ENCODE measurements around the gene ANO3. TPM values are rescaled to one million over a fixed set of nuclear protein-coding genes. Genes with fewer than 3 reads are reported as not detected.

ANO3 gene
- total RNA-seq, 3 donors from 2014 or later (not counting 1 experiment from before 2014, with no cell fraction given) = not detected

DNA sequence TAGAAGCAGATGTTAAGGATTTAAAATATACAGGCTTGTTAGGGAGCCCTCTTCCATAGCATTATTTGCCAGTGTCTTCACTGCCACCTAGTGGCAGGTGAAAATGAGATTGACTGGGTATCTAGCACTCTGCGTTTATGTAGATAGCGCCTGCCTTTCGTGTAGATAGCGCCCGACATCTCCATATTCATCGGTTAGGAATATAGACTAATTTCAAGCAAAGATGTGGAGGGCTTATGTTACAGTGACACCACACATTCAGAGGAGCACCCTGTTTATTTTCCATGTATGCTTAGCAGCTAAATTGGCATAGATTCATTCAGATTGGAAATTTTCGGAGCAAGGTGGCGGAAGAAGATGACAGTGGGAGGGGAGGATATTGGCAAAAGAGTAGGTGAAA is 318.0 kb downstream of the ANO3 start:
- DNase-seq (no peak), ATAC-seq (no peak)
- intact Hi-C loops (cut with micrococcal nuclease) = no loop called here

DNA sequence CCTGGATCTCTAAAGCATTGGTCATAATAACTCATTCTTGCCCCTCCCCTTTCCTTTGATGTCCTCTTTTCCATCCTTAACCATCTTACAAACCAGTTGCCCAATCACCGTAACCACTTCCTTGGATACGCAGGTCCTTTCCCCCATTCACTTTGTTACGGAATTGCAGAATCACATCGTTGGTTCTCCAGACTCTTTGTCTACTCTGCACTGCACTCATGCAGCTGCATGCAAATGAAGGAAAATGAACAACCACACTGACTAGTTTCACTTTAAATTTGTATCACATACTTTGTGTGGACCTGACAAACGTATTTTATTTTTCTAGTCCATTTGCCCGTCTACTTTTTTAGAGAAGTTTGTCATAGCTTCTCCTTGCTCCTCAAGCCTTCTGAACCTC is 320.0 kb downstream of the ANO3 start:
- no peaks in the 10 kb centered on the region for H3K27me3 Mint-ChIP-seq (ENCODE audit: low read depth in 2 of 2)
- H3K4me3 Mint-ChIP-seq = no peak overlapping the region
- peaks cover 0 to 2% of the 10 kb centered on the region in 2 donors for H3K9me3 Mint-ChIP-seq
- no peaks in the 10 kb centered on the region for H3K36me3 Mint-ChIP-seq
- no peaks in the 10 kb centered on the region for H3K4me1 Mint-ChIP-seq
- Histone ChIP-seq H3K4me3 (ENCODE audit: low read length) (no peak overlapping the region), H3K27ac (ENCODE audit: low read length) (no peak overlapping the region), H3K9me3 (ENCODE audit: control insufficient read depth, insufficient read depth, low read length) (no peaks in the 10 kb centered on the region), H3K36me3 (ENCODE audit: control insufficient read depth, insufficient read depth, low read length) (no peaks in the 10 kb centered on the region), H3K27me3 (ENCODE audit: control insufficient read depth, insufficient read depth, low read length) (no peaks in the 10 kb centered on the region), H3K4me1 (ENCODE audit: control insufficient read depth, insufficient read depth, low read length) (no peaks in the 10 kb centered on the region)
- no peak overlapping the region for H3K27ac Mint-ChIP-seq
- TF ChIP-seq, protein P1, sequence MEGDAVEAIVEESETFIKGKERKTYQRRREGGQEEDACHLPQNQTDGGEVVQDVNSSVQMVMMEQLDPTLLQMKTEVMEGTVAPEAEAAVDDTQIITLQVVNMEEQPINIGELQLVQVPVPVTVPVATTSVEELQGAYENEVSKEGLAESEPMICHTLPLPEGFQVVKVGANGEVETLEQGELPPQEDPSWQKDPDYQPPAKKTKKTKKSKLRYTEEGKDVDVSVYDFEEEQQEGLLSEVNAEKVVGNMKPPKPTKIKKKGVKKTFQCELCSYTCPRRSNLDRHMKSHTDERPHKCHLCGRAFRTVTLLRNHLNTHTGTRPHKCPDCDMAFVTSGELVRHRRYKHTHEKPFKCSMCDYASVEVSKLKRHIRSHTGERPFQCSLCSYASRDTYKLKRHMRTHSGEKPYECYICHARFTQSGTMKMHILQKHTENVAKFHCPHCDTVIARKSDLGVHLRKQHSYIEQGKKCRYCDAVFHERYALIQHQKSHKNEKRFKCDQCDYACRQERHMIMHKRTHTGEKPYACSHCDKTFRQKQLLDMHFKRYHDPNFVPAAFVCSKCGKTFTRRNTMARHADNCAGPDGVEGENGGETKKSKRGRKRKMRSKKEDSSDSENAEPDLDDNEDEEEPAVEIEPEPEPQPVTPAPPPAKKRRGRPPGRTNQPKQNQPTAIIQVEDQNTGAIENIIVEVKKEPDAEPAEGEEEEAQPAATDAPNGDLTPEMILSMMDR (IDR thresholded peaks at IDR 0.05) = no peak
- WGBS (ENCODE audit: insufficient coverage) = 80% methylated on average over 6 of the region's 6 CpGs
- no peak for ATAC-seq
- no peak for DNase-seq
- intact Hi-C loops (cut with micrococcal nuclease) = no loop called here

More for the DNA sequence above, 318.0 kb downstream of the ANO3 start:
- 61% methylated on average over 8 of the region's 8 CpGs for WGBS (ENCODE audit: insufficient coverage)
- Histone ChIP-seq H3K4me1 (ENCODE audit: control insufficient read depth, insufficient read depth, low read length) (no peaks in the 10 kb centered on the region), H3K27me3 (ENCODE audit: control insufficient read depth, insufficient read depth, low read length) (no peaks in the 10 kb centered on the region), H3K36me3 (ENCODE audit: control insufficient read depth, insufficient read depth, low read length) (no peaks in the 10 kb centered on the region), H3K9me3 (ENCODE audit: control insufficient read depth, insufficient read depth, low read length) (no peaks in the 10 kb centered on the region), H3K4me3 (ENCODE audit: low read length) (no peak overlapping the region), H3K27ac (ENCODE audit: low read length) (no peak overlapping the region)
- Mint-ChIP-seq H3K4me3 (no peak overlapping the region), H3K4me1 (no peaks in the 10 kb centered on the region), H3K27ac (no peak overlapping the region), H3K27me3 (ENCODE audit: low read depth in 2 of 2) (no peaks in the 10 kb centered on the region), H3K36me3 (no peaks in the 10 kb centered on the region), H3K9me3 (peaks cover 0 to 2% of the 10 kb centered on the region in 2 donors)
- TF ChIP-seq, protein P1 (IDR thresholded peaks at IDR 0.05) = no peak

- no peaks in the 10 kb centered on the region for H3K4me1 ChIP-seq (ENCODE audit: control insufficient read depth, insufficient read depth, low read length)
- no peaks in the 10 kb centered on the region for H3K36me3 Mint-ChIP-seq
- H3K27me3 ChIP-seq (ENCODE audit: control insufficient read depth, insufficient read depth, low read length) = no peaks in the 10 kb centered on the region
- intact Hi-C loops (cut with micrococcal nuclease) = no loop called here
- 100% methylated on average over 1 of the region's 2 CpGs for WGBS (ENCODE audit: insufficient coverage)
- no peaks in the 10 kb centered on the region for H3K36me3 ChIP-seq (ENCODE audit: control insufficient read depth, insufficient read depth, low read length)
- ATAC-seq (no peak), DNase-seq (no peak)
- H3K27ac Mint-ChIP-seq = no peak overlapping the region
- no peaks in the 10 kb centered on the region for H3K27me3 Mint-ChIP-seq (ENCODE audit: low read depth in 2 of 2)
- no peaks in the 10 kb centered on the region for H3K4me1 Mint-ChIP-seq
- no peak overlapping the region for H3K4me3 Mint-ChIP-seq
- H3K4me3 ChIP-seq (ENCODE audit: low read length) = no peak overlapping the region
- H3K9me3 Mint-ChIP-seq = peaks cover 0 to 6% of the 10 kb centered on the region in 2 donors
- no peaks in the 10 kb centered on the region for H3K9me3 ChIP-seq (ENCODE audit: control insufficient read depth, insufficient read depth, low read length)
- no peak overlapping the region for H3K27ac ChIP-seq (ENCODE audit: low read length)
- TF ChIP-seq, protein P1 (IDR thresholded peaks at IDR 0.05) = no peak
Observed at GRCh38 chr11:26655287-26655686, 323.4 kb downstream of the ANO3 start.

DNA sequence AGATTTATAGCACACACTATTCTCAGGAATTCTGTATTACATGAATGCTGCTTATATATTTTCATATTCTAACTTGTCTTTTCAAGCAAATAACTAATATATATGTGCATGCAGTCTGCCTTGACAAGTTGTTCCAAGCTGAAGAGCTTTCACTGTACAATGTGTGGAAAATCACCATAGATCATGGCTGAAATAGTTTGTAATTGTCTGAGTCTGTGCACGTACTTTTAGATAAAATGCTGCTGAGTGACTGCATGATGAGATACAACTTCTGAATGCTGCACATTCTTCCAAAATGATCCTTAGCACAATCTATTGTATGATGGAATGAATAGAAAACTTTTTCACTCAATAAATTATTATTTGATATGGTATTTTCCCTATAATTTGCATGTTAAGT is 331.0 kb downstream of the ANO3 start:
- H3K4me1 ChIP-seq (ENCODE audit: control insufficient read depth, insufficient read depth, low read length) = no peaks in the 10 kb centered on the region
- Mint-ChIP-seq H3K36me3 (no peaks in the 10 kb centered on the region), H3K27me3 (ENCODE audit: low read depth in 2 of 2) (no peaks in the 10 kb centered on the region), H3K27ac (no peak overlapping the region), H3K4me1 (no peaks in the 10 kb centered on the region), H3K9me3 (peaks cover 0 to 6% of the 10 kb centered on the region in 2 donors), H3K4me3 (no peak overlapping the region)
- TF ChIP-seq, protein P1 (IDR thresholded peaks at IDR 0.05) = no peak
- H3K27ac ChIP-seq (ENCODE audit: low read length) = no peak overlapping the region
- intact Hi-C loops (cut with micrococcal nuclease) = no loop called here
- H3K36me3 ChIP-seq (ENCODE audit: control insufficient read depth, insufficient read depth, low read length) = no peaks in the 10 kb centered on the region
- H3K9me3 ChIP-seq (ENCODE audit: control insufficient read depth, insufficient read depth, low read length) = no peaks in the 10 kb centered on the region
- DNase-seq = no peak
- H3K27me3 ChIP-seq (ENCODE audit: control insufficient read depth, insufficient read depth, low read length) = no peaks in the 10 kb centered on the region
- WGBS (ENCODE audit: insufficient coverage) = no CpG with 5 or more reads among the region's 1 CpG
- no peak overlapping the region for H3K4me3 ChIP-seq (ENCODE audit: low read length)
- ATAC-seq = no peak

All from natural killer cell (primary cell).